GM19452 (cell line): ENCODE results near the gene DPRX.
"Not testable (repeated sequence)": the region's sequence is repeated elsewhere in the genome, so short reads cannot be mapped to it uniquely, and the experiment has no call there.

Source experiments
- ATAC-seq: cut with Tn5 transposase; IDR thresholded peaks from one replicate; pipeline ENCODE4 v1.9.1; 2021; ENCODE audit not compliant: unreplicated experiment

Gene DPRX

GRCh38 chr19:53644061-53644816, 12.4 kb downstream of the DPRX start:
- ATAC-seq, result no peak

- no peak for ATAC-seq
Observed at GRCh38 chr19:53646144-53646543, 14.3 kb downstream of the DPRX start.

- no peak for ATAC-seq
Observed at GRCh38 chr19:53647350-53647749, 15.6 kb downstream of the DPRX start.

- no peak for ATAC-seq
Observed at GRCh38 chr19:53647792-53648191, 16.0 kb downstream of the DPRX start.

- ATAC-seq, result no peak
Observed at GRCh38 chr19:53649746-53650593, 18.2 kb downstream of the DPRX start.

GRCh38 chr19:53652476-53652875, 20.7 kb downstream of the DPRX start:
- ATAC-seq, result no peak

GRCh38 chr19:53655042-53655665, 23.4 kb downstream of the DPRX start:
- ATAC-seq, result no peak

GRCh38 chr19:53657330-53657729, 25.5 kb downstream of the DPRX start:
- ATAC-seq, result no peak

- ATAC-seq, result no peak
Observed at GRCh38 chr19:53657778-53658177, 26.0 kb downstream of the DPRX start.

- ATAC-seq, result no peak
Observed at GRCh38 chr19:53659292-53659691, 27.5 kb downstream of the DPRX start.

- ATAC-seq, result no peak
Observed at GRCh38 chr19:53660584-53660983, 28.8 kb downstream of the DPRX start.

GRCh38 chr19:53662209-53662608, 30.4 kb downstream of the DPRX start:
- no peak for ATAC-seq

GRCh38 chr19:53664152-53664551, 32.4 kb downstream of the DPRX start:
- no peak for ATAC-seq

- no peak for ATAC-seq
Observed at GRCh38 chr19:53664760-53665159, 33.0 kb downstream of the DPRX start.

- ATAC-seq, result not testable (repeated sequence)
Observed at GRCh38 chr19:53666331-53666730, 34.5 kb downstream of the DPRX start.

- not testable (repeated sequence) for ATAC-seq
Observed at GRCh38 chr19:53668804-53669203, 37.0 kb downstream of the DPRX start.

- no peak for ATAC-seq
Observed at GRCh38 chr19:53670345-53670744, 38.5 kb downstream of the DPRX start.

GRCh38 chr19:53671663-53672062, 39.9 kb downstream of the DPRX start:
- ATAC-seq, result no peak
